ENCODE data around the gene KANK2. TPM values are rescaled to one million over a fixed set of nuclear protein-coding genes. Genes with fewer than 3 reads are reported as not detected.
"Not testable (repeated sequence)": the region's sequence is repeated elsewhere in the genome, so short reads cannot be mapped to it uniquely, and the experiment has no call there.

Gene KANK2
- total RNA-seq, 1 experiment from 2014 or later, result 27.8 TPM

- DNase-seq, result no peak
- Mint-ChIP-seq H3K27ac (ENCODE audit: unreplicated experiment) (no peak overlapping the region), H3K4me3 (ENCODE audit: low read depth, unreplicated experiment) (no peak overlapping the region), H3K36me3 (ENCODE audit: insufficient read depth, unreplicated experiment) (no peaks in the 10 kb centered on the region), H3K9me3 (ENCODE audit: low read depth, unreplicated experiment) (no peaks in the 10 kb centered on the region), H3K27me3 (ENCODE audit: unreplicated experiment) (no peaks in the 10 kb centered on the region), H3K4me1 (ENCODE audit: low read depth, unreplicated experiment) (no peaks in the 10 kb centered on the region)
- intact Hi-C loops (cut with micrococcal nuclease; ENCODE audit: unreplicated experiment), result no loop called here
- BruUV-seq (replicated peaks), result TSS peak; percentile 73
- no peak for TF ChIP-seq CTCF (IDR thresholded peaks at IDR 0.05; ENCODE audit: unreplicated experiment)
- CTCF ChIA-PET, result no interaction called here
Observed at GRCh38 chr19:11164296-11164695, 33.0 kb downstream of the KANK2 start.

- H3K36me3 Mint-ChIP-seq (ENCODE audit: insufficient read depth, unreplicated experiment); CTCF ChIA-PET; H3K4me1 Mint-ChIP-seq (ENCODE audit: low read depth, unreplicated experiment); H3K27me3 Mint-ChIP-seq (ENCODE audit: unreplicated experiment); H3K9me3 Mint-ChIP-seq (ENCODE audit: low read depth, unreplicated experiment); H3K4me3 Mint-ChIP-seq (ENCODE audit: low read depth, unreplicated experiment); intact Hi-C loops (cut with micrococcal nuclease; ENCODE audit: unreplicated experiment); H3K27ac Mint-ChIP-seq (ENCODE audit: unreplicated experiment); BruUV-seq (replicated peaks); DNase-seq: not testable (repeated sequence)
Observed at GRCh38 chr19:11160440-11160768, 36.9 kb downstream of the KANK2 start.

GRCh38 chr19:11159598-11160439 is 37.5 kb downstream of the KANK2 start:
- BruUV-seq (replicated peaks), result no TSS peak
- Mint-ChIP-seq H3K27ac (ENCODE audit: unreplicated experiment) (no peak overlapping the region), H3K4me1 (ENCODE audit: low read depth, unreplicated experiment) (peaks cover 8% of the 10 kb centered on the region), H3K9me3 (ENCODE audit: low read depth, unreplicated experiment) (no peaks in the 10 kb centered on the region), H3K36me3 (ENCODE audit: insufficient read depth, unreplicated experiment) (peaks cover 10% of the 10 kb centered on the region), H3K27me3 (ENCODE audit: unreplicated experiment) (no peaks in the 10 kb centered on the region), H3K4me3 (ENCODE audit: low read depth, unreplicated experiment) (no peak overlapping the region)
- intact Hi-C loops (cut with micrococcal nuclease; ENCODE audit: unreplicated experiment), result no loop called here
- no peak for DNase-seq
- no peak for TF ChIP-seq CTCF (IDR thresholded peaks at IDR 0.05; ENCODE audit: unreplicated experiment)
- CTCF ChIA-PET, result no interaction called here

- no peaks in the 10 kb centered on the region for H3K9me3 Mint-ChIP-seq (ENCODE audit: low read depth, unreplicated experiment)
- H3K4me1 Mint-ChIP-seq (ENCODE audit: low read depth, unreplicated experiment), result peaks cover 16% of the 10 kb centered on the region
- peak within 1 kb of the TSS; percentile 74 for H3K27ac Mint-ChIP-seq (ENCODE audit: unreplicated experiment)
- intact Hi-C loops (cut with micrococcal nuclease; ENCODE audit: unreplicated experiment), result no loop called here
- H3K4me3 Mint-ChIP-seq (ENCODE audit: low read depth, unreplicated experiment), result peak within 1 kb of the TSS; percentile 79
- DNase-seq, result peak; percentile 92
- no TSS peak for BruUV-seq (replicated peaks)
- peaks cover 18% of the 10 kb centered on the region for H3K36me3 Mint-ChIP-seq (ENCODE audit: insufficient read depth, unreplicated experiment)
- no peaks in the 10 kb centered on the region for H3K27me3 Mint-ChIP-seq (ENCODE audit: unreplicated experiment)
- CTCF ChIA-PET, result interaction anchor here (0.8 kb wide), 1 partner anchor 12 kb away, joined by 3 read pairs; no protein-coding TSS in a partner anchor
- no peak for TF ChIP-seq CTCF (IDR thresholded peaks at IDR 0.05; ENCODE audit: unreplicated experiment)
Observed at GRCh38 chr19:11155373-11156120, 41.8 kb downstream of the KANK2 start, which contains the start of gene SPC24. TSS of gene SPC24 (minus strand) at chr19:11155782. CDS start at chr19:11155776, 6 bp downstream.
